NCI-H345 treated with DMSO at 0.1 percent for 48 hours (cell line): ENCODE data around the gene HTT.
"Not testable (repeated sequence)": the region's sequence is repeated elsewhere in the genome, so short reads cannot be mapped to it uniquely, and the experiment has no call there.

Source experiments
- DNase-seq: peaks from one replicate; lab custom pipeline; 2025; ENCODE audit not compliant: unreplicated experiment; lab: John Stamatoyannopoulos, UW

The HTT gene

DNA sequence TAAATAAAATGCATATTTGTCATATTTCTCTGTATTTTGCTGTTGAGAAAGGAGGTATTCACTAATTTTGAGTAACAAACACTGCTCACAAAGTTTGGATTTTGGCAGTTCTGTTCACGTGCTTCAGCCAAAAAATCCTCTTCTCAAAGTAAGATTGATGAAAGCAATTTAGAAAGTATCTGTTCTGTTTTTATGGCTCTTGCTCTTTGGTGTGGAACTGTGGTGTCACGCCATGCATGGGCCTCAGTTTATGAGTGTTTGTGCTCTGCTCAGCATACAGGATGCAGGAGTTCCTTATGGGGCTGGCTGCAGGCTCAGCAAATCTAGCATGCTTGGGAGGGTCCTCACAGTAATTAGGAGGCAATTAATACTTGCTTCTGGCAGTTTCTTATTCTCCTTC lies 3.3 kb downstream of the HTT start:
- no peak for DNase-seq

DNA sequence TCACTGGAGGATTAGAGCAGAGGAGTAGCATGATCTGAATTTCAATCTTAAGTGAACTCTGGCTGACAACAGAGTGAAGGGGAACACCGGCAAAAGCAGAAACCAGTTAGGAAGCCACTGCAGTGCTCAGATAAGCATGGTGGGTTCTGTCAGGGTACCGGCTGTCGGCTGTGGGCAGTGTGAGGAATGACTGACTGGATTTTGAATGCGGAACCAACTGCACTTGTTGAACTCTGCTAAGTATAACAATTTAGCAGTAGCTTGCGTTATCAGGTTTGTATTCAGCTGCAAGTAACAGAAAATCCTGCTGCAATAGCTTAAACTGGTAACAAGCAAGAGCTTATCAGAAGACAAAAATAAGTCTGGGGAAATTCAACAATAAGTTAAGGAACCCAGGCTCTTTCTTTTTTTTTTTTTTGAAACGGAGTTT lies 5.2 kb downstream of the HTT start:
- DNase-seq = no peak

GRCh38 chr4:3082925-3083515 lies 8.5 kb downstream of the HTT start:
- no peak for DNase-seq

DNA sequence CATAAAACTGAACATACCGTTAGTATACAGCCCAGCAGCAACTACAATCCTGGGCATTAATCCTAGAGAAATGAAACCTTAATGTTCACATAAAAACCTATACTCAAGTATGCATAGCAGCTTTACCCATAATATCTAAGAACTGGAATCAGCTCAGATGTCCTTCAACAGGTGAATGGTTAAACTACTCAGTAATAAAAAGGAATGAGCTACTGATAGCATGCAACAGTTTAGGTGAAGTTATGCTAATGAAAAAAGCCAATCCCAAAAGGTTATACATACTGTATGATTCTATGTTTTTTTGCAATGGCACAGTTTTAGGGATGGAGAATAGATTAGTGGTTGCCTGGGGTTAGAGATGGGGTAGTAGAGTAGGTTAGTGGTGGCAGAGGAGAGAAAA lies 9.3 kb downstream of the HTT start:
- no peak for DNase-seq

DNA sequence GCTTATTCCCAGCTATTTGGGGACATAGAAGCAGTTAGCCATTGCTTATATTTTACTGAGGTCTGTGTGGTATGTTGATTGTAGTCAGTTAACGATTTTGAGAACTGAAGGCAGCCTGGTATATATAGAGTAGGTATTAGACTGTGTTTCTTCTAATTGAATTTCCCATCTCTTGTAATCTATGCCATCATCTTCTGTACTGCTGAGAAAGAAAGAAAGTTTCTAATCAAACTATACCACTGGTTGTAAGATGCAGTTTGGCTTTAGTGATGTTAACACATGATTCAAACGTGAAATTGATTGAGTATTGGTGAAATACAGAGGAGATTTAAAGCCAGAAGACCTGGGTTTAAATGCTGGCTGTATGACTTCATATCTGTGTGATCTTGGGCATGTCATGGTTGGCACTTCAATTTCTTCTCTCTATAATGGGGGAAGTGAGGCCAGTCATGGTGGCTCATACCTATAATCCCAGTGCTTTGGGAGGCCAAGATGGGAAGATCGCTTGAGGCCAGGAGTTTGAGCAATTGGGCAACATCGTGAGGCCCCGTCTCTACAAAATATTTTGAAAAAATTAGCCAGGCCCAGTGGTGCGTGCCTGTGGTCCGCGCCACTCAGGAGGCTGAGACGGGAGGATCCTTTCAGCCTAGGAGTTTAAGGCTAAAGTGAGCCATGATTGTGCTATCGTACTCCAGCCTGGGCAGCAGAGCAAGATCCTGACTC lies 11.6 kb downstream of the HTT start:
- no peak for DNase-seq

GRCh38 chr4:3087115-3087797 lies 12.8 kb downstream of the HTT start:
- no peak for DNase-seq

GRCh38 chr4:3091464-3091863 lies 17.0 kb downstream of the HTT start:
- DNase-seq = no peak

DNA sequence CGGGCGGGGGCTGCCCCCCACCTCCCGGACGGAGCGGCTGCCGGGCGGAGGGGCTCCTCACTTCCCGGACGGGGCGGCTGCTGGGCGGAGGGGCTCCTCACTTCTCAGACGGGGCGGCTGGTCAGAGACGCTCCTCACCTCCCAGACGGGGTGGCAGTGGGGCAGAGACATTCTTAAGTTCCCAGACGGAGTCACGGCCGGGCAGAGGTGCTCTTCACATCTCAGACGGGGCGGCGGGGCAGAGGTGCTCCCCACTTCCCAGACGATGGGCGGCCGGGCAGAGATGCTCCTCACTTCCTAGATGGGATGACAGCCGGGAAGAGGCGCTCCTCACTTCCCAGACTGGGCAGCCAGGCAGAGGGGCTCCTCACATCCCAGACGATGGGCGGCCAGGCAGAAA lies 20.2 kb downstream of the HTT start:
- DNase-seq = not testable (repeated sequence)

- DNase-seq = no peak
These were observed 21.7 kb downstream of the HTT start for GRCh38 chr4:3096202-3096601.

- DNase-seq = no peak
These were observed 23.9 kb downstream of the HTT start for GRCh38 chr4:3098346-3098745.

DNA sequence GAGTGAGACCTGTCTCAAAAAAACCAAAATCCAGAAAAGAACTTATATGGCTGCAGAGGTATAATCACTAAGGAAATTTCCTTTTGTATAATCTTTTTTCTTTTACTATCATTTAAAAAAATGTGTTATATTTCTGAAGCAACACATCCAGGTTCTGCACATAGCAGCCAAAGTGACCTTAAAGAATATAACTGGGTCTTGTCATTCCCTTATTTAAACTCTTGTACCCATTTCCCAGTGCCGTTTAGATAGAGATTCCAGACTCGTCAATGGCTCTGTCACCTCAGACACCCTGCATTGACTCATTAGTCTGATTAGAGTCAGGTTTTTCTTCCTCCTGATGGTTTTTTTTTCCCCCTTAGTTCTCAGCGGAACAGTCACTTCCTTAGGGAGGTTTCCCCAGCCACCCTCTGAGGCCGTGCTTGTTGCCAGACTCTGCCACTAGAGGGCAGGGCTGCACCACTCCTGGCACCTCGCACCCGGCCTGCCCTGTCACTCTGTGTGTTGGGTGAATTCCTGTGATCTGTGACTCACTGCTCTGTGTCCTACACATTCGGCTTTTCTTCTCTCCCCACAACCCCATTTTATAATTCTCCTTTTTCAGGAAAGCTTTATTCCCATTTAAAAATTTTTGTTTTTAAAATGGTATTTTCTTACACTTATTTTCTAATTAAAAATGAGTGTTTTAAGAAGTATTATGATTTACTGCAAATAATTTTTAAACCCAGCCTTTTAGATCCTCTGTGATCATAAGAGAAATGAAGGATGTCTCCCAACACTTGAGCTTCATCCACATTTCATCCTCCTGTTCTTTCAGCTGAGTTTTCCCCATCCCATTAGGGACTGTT lies 32.1 kb downstream of the HTT start:
- peak; percentile 12 for DNase-seq

DNA sequence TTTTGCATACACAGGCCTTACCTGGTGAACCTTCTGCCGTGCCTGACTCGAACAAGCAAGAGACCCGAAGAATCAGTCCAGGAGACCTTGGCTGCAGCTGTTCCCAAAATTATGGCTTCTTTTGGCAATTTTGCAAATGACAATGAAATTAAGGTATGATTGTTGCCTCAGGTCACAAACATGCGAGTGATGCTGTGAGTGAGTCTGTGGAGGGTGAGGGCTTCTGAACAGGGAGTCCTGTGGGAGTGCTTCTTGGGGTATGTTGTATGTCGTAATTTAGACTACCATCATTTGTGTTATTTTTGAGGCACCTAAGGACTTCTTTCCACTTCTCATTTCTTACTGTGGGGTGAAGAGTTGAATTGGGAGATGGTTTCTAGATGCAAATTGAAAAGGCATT lies 32.8 kb downstream of the HTT start:
- DNase-seq = no peak

DNA sequence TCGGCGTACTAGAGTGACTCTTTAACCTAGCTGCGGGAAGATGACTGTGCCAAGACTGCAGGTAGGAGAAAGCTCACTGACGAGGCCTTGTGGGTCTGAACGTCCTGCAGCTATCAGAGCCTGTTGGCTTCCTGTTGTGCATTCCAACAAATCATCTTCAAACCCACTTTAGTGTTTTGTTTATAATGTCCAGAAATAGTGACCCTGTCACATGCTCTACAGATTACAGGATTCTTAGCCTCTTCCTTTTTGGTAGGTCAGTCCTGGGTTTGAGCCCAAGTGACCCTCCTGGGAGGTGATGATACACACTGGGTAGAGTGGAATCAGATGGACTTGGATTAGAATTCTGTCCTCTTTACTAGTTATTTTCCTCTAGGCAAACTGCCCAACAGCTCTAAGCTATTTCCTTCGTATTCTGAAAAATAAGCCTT lies 33.2 kb downstream of the HTT start:
- DNase-seq = no peak

DNA sequence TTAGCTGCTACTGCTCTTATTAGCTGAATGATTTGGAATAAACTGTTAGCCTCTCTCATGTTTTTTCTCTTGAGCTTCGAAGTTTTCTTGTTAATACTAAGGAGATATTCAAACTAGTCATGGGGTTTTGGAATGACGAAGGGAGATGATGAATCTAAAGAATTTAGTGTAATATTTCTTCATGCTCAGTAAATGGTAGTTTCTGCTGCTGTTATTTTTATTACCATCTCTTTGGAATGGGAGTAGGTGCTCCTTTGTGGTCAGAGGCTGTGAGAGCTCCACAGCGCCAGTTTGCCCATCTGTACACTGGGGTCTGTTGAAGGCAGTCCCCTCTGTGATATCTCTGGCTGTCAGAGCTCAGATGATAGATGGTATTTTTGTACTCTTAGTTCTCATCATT lies 33.7 kb downstream of the HTT start:
- DNase-seq = no peak

GRCh38 chr4:3111461-3111860 lies 37.0 kb downstream of the HTT start:
- DNase-seq = no peak

DNA sequence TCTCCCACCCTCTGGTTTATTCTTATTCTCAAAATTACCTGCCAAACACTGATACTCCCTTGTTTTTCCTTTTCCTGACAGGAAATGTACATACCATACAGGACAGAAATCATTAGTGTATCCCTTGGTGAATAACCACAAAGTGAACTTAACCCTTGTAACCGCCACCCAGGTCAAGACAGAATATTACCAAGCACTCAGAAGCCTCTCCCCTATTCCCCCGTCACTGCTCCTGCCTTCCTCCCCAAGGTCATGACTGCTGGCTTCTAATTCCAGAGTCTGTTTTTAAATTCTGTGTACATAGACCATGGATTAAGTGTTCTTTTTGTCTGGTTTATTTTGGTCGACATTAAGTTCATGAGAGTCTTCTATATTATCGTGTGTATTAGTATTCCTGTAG lies 37.7 kb downstream of the HTT start:
- no peak for DNase-seq

DNA sequence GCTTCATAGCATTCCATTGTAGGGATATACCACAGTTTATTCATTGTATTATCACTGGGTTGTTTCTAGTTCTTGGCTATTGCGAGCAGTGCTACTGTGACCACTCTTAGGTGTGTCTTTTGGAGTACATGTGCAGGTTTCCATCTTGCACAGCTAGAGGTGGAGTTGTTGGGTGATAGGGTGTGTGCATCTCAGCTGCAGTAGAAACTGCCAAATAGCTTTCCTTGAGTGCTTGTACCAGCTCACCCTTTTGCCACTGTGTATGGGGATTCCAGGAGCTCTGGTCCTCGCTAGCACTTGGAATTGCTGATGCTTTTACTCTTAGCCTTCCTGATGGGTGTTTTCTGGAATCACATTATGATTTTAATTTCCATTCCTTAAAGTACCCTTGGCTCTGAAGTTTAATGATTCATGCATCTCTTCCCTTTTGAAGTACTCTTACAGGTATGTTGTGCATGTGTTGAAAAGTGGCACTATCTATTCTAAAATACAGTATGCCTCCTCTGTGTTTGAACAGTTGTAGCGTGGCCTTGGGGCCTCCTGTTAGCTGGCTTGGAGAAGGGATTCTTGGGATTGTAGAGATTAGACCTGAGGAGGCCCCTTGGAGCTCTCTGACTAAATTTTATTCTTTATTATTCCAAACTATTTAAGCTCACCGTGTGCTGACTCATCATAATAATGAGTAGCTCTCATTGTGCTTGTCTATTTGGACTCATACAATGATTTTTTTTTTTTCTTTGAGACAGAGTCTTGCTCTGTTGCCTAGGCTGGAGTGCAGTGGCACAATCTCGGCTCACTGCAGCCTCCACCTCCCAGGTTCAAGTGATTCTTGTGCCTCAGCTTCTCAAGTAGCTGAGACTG lies 38.4 kb downstream of the HTT start:
- DNase-seq = no peak

DNA sequence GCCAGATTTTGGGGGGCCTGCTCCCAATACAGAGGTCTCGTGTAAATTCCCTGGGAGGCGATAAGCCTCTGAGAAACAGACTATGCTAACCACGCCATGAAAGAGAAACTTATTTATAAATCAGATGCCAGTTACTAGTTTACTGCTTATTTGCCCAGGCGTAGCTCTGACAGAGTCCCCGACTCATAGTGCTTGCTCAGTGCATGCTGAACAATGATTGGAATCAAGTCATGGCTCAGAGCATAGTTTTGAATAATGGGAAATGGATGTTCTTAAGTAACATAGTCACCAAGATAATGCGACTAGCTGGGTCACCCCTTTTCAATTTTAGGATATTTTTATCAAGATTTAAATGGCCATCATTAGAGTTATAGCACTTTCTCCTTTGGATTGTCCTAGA lies 39.9 kb downstream of the HTT start:
- DNase-seq = no peak

DNA sequence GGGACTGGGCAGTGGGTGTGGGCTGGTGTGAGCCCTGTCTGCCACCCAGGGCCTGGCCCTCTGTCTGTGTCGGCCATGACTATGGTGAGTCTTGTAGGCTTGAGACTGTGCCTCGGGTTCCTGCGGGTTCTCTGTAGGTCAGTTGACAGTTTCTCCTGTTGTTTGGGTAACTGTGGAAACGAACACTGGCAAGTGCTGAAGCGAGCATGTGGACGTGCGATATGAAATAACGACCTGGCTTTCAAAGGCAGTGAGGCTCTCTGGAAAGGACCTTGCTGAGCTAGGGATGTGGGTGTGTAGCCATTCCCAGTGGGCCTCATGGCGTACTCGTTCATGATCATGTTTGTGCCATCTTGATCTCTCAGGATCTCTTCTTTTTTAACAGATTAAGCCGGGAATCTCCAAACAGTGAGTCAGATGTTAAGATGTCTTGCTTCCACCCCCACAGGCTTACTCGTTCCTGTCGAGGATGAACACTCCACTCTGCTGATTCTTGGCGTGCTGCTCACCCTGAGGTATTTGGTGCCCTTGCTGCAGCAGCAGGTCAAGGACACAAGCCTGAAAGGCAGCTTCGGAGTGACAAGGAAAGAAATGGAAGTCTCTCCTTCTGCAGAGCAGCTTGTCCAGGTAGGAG lies 41.3 kb downstream of the HTT start:
- peak; percentile 4 for DNase-seq

GRCh38 chr4:3116955-3117354 lies 42.5 kb downstream of the HTT start:
- no peak for DNase-seq
